ENCODE measurements around the gene SLX1B.
"Not testable (repeated sequence)": the region's sequence is repeated elsewhere in the genome, so short reads cannot be mapped to it uniquely, and the experiment has no call there.

- TF ChIP-seq ESRRG (CRISPR knock-in tag; IDR thresholded peaks at IDR 0.05); BACH2 (CRISPR knock-in tag; IDR thresholded peaks at IDR 0.05; ENCODE audit: borderline replicate concordance); ARNTL (CRISPR knock-in tag; IDR thresholded peaks at IDR 0.05; ENCODE audit: borderline replicate concordance, low read depth); ZNF8 (CRISPR knock-in tag; IDR thresholded peaks at IDR 0.05); GLIS3 (CRISPR knock-in tag; IDR thresholded peaks at IDR 0.05); CREB5 (CRISPR knock-in tag; IDR thresholded peaks at IDR 0.05; ENCODE audit: low read depth); CSRNP3 (CRISPR knock-in tag; IDR thresholded peaks at IDR 0.05); PPARA (CRISPR knock-in tag; IDR thresholded peaks at IDR 0.05; ENCODE audit: borderline replicate concordance); ZFP3 (CRISPR knock-in tag; IDR thresholded peaks at IDR 0.05): not testable (repeated sequence)
- TF ChIP-seq, protein P1, sequence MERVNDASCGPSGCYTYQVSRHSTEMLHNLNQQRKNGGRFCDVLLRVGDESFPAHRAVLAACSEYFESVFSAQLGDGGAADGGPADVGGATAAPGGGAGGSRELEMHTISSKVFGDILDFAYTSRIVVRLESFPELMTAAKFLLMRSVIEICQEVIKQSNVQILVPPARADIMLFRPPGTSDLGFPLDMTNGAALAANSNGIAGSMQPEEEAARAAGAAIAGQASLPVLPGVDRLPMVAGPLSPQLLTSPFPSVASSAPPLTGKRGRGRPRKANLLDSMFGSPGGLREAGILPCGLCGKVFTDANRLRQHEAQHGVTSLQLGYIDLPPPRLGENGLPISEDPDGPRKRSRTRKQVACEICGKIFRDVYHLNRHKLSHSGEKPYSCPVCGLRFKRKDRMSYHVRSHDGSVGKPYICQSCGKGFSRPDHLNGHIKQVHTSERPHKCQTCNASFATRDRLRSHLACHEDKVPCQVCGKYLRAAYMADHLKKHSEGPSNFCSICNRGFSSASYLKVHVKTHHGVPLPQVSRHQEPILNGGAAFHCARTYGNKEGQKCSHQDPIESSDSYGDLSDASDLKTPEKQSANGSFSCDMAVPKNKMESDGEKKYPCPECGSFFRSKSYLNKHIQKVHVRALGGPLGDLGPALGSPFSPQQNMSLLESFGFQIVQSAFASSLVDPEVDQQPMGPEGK (CRISPR knock-in tag; IDR thresholded peaks at IDR 0.05; ENCODE audit: borderline replicate concordance), result not testable (repeated sequence)
These were observed 11.9 kb downstream of the SLX1B start for GRCh38 chr16:29465985-29466824.
